Stimulated activated CD4-positive, alpha-beta T cell treated with anti-CD3 and anti-CD28 coated beads, Interleukin-2, amount 100 ng/mL, for 48 hours (primary cell): ENCODE measurements around the gene C16orf90.
"Not testable (repeated sequence)": the region's sequence is repeated elsewhere in the genome, so short reads cannot be mapped to it uniquely, and the experiment has no call there.

ENCODE experiments used
- DNase-seq, 2 donors: peaks; one replicate each; pipeline ENCODE4 v3.0.0-alpha.2; 2020

The C16orf90 gene

DNA sequence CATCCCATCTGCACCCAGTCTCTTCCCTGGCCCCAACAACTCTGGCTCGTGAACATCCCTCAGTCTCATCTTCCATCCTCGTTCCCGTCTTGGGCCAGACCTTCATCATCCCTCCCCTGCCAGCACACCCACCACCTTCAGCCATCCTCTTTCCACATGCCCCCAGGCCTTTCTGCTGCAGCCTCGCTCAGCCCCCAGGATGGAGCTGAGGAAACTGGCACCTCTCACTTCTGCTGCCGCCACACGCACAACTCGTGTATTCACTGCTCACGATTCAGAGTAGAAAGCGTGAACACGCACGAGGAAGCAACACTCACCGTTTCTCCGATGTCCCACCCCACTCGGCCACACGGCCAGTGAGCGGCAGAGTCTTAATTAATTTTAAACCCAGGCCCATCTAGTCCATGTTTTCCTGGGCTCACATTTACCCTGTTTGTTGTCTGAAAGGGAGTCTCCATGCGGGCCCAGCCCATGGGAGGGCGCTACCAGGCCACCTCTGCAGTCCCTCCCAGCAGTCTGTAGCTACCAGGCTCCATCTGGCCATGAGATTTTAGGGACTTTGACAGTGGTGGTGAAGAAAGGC is 12.5 kb downstream of the C16orf90 start:
- DNase-seq, result no peak

- DNase-seq, result no peak
Observed at GRCh38 chr16:3481696-3482658, 13.3 kb downstream of the C16orf90 start.

DNA sequence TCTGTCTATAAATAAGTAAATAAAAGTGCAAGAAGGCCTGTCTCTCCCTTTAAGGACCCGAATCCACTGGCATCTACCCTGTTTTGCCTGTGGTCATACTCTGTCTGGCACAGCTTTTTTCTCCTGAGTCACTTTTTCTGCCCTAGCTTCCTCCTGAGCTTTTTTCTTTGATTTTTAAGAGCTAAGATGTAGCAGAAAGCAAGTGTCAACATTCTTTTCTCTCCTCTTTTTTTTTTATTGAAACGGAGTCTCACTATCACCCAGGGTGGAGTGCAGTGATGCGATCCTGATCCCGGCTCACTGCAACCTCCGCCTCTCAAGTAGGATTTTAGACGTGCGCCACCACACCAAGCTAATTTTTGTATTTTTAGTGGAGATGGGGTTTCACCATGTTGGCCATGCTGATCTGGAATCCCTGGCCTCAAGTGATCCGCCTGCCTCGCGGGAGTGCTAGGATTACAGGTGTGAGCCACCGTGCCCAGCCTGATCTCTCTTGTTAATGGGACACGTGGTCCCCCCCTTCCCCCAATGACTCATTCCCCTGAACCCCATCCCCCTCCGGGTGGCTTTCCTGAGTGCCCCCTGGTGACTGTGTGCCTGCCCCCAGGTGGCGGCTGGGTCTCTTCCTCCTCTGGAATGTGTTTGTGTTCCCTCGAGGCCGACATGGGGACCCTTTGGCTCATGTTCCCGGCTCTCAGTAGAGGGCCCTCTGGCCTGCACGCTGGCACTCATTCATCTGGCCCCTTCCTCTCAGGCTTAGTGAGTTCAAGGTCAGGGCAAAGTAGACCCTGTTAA is 14.2 kb downstream of the C16orf90 start:
- no peak for DNase-seq

- DNase-seq, result no peak
Observed at GRCh38 chr16:3479654-3480216, 15.6 kb downstream of the C16orf90 start.

GRCh38 chr16:3478242-3478925 is 16.9 kb downstream of the C16orf90 start:
- DNase-seq, result no peak

GRCh38 chr16:3476409-3476808 is 18.9 kb downstream of the C16orf90 start:
- DNase-seq, result no peak

DNA sequence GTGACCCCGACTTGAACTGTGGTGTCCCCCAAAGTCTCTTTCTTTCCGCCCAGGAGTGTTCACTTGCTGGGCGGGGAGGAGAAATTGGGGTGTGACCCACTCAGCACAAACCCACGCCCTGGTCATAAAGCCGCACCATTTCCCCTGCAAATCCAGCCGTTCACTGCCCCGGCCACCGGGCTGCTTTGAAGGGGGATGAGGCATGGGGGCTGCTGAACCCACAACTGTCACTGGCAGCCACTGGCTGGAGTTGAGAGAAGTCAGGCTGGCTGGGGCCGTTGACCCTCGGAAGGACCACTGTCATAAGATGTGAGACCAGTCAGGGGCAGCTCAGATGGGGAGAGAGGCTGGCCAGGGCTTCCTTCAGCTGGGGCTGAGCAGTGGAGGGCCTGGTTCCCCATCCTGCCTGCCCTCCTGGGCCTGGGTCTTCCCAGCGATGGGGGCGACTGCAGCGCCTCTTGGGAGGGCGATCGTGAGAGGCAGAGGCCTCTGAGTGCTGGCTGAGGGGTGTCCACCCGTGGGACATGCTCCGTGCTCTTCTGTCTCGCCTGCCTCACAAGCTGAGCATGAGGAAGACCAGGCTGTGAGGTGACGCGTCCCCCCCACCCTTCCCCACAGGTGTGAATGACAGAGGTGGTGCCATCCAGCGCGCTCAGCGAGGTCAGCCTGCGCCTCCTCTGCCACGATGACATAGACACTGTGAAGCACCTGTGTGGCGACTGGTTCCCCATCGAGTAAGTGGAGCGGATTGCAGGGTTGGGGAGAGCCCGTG is 19.5 kb downstream of the C16orf90 start:
- no peak for DNase-seq

DNA sequence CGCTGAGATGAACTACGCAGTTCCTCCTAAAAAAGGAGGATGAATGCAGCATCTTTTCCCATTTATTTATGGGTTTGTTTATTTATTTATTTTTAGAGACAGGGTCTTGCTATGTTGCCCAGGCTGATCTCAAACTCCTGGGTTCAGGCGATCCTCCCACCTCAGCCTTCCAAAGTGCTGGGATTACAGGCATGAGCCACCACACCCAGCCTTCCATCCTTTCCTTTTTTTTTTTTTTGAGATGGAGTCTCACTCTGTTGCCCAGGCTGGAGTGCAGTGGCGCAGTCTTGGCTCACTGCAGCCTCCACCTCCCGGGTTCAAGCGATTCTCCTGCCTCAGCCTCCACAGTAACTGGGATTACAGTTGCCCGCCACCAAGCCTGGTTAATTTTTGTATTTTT is 20.4 kb downstream of the C16orf90 start:
- DNase-seq, result not testable (repeated sequence)

DNA sequence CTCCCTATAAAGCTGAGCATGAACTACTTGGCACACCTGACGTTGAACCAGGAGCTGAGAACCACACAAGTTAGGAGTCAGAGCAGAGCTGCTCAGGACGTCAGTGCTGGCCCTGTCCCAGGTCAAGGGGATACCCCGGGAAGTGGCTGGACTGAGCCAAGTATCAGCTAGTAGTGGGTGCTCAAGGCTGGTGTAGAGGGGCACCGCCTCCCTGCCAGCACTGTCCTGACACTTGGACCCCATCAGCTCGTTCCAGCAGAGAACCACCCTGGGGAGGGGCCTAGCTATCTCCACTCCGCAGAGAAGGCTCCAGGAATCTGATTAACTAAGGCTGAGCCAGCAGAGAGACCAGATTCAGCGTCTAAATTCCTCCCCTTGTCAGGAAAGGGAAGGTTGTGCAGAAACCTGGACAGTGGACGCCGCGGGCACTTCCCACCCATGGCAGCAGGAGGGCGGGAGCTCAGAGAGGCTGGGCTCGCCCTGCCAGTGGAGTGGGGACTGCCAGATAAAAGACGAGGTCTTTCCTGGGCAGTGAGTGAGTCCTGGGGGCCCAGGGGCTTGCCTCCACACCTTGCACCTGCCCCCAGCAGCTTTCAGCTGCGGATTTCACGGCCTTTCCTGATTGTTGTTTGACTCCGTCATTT is 21.0 kb downstream of the C16orf90 start:
- DNase-seq, result no peak

- DNase-seq, result not testable (repeated sequence)
Observed at GRCh38 chr16:3473596-3473943, 21.7 kb downstream of the C16orf90 start.

GRCh38 chr16:3472878-3473595 is 22.3 kb downstream of the C16orf90 start:
- no peak for DNase-seq

- no peak for DNase-seq
Observed at GRCh38 chr16:3471518-3472176, 23.6 kb downstream of the C16orf90 start.

- no peak for DNase-seq
Observed at GRCh38 chr16:3470723-3471122, 24.6 kb downstream of the C16orf90 start.

DNA sequence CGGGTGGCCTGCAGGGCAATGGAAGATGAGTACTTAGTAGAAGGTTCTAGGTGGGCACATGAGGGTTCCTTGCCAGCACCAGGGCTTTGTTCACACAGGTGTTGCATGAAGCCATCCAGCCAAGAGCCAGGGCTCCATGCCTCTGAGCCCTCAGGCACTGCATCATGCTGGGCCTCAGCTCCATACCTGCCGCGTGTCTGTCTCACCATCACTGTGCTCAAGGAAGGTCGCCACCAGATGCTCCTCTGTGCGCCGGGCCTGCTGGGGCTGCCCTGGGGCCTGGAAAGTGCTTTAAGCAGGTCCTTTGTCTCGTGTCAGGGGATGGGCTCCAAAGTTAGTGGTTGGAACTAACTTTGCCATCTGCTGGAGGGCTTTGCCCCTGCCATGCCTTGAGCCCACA is 25.6 kb downstream of the C16orf90 start:
- no peak for DNase-seq

DNA sequence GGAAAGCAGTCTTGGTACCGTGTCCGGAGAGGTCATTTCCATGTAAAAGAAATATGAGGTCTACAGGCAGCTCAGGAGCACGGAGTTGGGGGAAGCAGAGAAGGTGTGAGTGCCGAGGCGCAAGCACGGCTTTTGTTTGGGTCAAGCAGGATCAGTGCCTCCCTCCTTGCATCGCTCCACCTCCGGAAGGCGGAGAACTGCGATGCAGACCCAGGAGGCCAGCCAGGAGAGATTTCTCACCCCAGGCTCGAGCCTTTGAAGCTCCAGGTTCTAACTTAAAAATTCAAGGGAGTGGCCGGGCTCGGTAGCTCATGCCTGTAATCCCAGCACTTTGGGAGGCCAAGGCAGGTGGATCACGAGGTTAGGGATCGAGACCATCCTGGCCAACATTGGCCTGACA is 26.8 kb downstream of the C16orf90 start:
- DNase-seq, result no peak

DNA sequence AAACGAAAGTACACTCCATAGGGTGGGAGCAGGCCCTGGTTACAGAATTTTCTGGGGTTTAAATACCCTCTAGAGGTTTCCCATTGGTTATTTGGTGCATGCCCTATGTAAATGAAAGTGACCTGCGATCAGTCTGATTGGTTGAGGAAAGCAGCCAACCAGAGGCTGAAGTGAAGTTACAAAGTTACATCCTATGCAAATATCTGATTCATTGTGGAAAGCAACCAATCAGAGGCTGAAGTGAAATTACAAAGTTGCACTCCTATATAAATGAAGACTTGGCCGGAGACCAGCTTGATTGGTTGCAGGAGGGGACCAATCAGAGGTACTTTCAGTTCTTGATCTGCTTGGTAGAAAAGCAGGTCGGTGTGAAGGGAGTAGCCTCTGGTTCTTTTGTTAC is 27.4 kb downstream of the C16orf90 start:
- no peak for DNase-seq

DNA sequence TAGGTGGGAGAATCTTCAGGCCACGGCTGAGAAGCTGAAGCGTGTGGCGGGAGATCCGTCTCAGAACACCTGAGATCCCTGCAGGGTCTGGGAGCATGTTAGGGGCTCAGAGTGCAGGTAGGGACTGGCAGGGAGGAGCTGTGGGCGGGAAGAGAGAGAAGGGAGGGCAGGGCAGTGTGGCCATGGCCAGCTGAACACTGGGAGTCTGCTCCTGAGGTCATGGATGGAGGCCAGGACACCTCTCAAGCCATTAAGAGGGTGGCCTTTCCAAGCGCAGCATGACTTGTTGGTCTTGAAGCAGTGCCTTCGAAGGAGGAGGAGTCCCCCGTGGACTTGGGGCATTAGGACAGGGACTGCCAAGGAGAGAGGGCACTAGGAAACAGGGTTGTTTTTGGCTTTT is 28.1 kb downstream of the C16orf90 start:
- no peak for DNase-seq

DNA sequence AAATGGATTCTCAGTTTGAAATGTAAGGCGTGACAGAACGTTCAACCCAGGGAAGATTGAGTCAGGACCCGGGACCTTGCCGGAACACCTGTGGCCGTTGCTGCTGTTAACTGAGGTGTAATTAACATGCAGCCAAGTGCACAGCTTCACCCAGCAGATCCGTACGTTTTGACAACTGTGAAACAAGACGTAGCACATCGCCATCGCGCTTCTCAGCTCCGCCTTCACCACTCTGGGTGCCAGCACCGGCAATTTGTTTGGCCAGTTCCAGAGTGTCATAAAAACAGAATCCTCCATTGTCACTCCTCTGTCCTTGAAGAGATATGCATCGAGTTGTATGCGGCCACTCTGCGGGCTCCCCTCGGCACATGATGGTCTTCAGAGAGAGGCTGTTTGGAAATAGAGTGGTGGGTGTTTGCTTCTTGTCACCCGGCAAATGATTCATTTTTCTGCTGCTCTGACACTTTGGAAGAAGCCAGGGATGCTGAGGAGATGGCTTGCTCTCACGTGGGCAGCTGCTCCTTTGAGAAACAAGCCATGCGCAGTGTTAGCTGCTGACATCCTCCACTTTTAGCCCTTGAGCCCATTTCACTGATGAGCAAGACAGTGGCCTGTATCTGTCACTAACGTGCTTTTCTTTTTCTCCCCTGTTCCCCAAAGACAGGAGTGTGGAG is 29.2 kb downstream of the C16orf90 start:
- no peak for DNase-seq

- no peak for DNase-seq
Observed at GRCh38 chr16:3465301-3465700, 30.0 kb downstream of the C16orf90 start.

GRCh38 chr16:3461151-3461550 is 34.1 kb downstream of the C16orf90 start:
- DNase-seq, result no peak
